ENCODE measurements around the gene IFIT2.

IFIT2 gene

GRCh38 chr10:89279421-89279869 lies 22.4 kb upstream of the IFIT2 start:
- Histone ChIP-seq H4K20me1 (ENCODE audit: insufficient read depth) (no peaks in the 10 kb centered on the region), H3K4me3 (IDR thresholded peaks at IDR 0.05; ENCODE audit: insufficient read depth, low read depth, low read length) (no peak overlapping the region), H3K9ac (no peak overlapping the region), H3K27ac (no peak overlapping the region), H3K27me3 (ENCODE audit: insufficient read depth, low read depth) (no peaks in the 10 kb centered on the region), H2AFZ (ENCODE audit: low read depth) (no peak overlapping the region), H3K36me3 (ENCODE audit: insufficient read depth) (no peaks in the 10 kb centered on the region), H3K4me1 (ENCODE audit: low read depth, poor library complexity, severe bottlenecking) (no peaks in the 10 kb centered on the region), H3K4me2 (no peak overlapping the region), H3K79me2 (ENCODE audit: insufficient read depth, low read depth) (no peaks in the 10 kb centered on the region)
- no peak for TF ChIP-seq CTCF (conservative IDR thresholded peaks at IDR 0.05; ENCODE audit: low read depth, low read length)

- Histone ChIP-seq H3K27me3 (ENCODE audit: insufficient read depth, low read depth) (no peaks in the 10 kb centered on the region), H3K4me2 (no peak overlapping the region), H3K4me3 (IDR thresholded peaks at IDR 0.05; ENCODE audit: insufficient read depth, low read depth, low read length) (no peak overlapping the region), H3K9ac (no peak overlapping the region), H2AFZ (ENCODE audit: low read depth) (no peak overlapping the region), H3K27ac (no peak overlapping the region), H3K79me2 (ENCODE audit: insufficient read depth, low read depth) (no peaks in the 10 kb centered on the region), H3K36me3 (ENCODE audit: insufficient read depth) (no peaks in the 10 kb centered on the region), H3K4me1 (ENCODE audit: low read depth, poor library complexity, severe bottlenecking) (no peaks in the 10 kb centered on the region), H4K20me1 (ENCODE audit: insufficient read depth) (no peaks in the 10 kb centered on the region)
- TF ChIP-seq CTCF (conservative IDR thresholded peaks at IDR 0.05; ENCODE audit: low read depth, low read length), result no peak
Measured at GRCh38 chr10:89280508-89280907, 21.3 kb upstream of the IFIT2 start.

GRCh38 chr10:89281606-89282395 lies 20.0 kb upstream of the IFIT2 start:
- Histone ChIP-seq H2AFZ (ENCODE audit: low read depth) (no peak overlapping the region), H3K27ac (no peak overlapping the region)

GRCh38 chr10:89283025-89283935 lies 18.6 kb upstream of the IFIT2 start:
- H4K20me1 ChIP-seq (ENCODE audit: insufficient read depth), result no peaks in the 10 kb centered on the region
- no peak overlapping the region for H3K4me2 ChIP-seq
- no peaks in the 10 kb centered on the region for H3K79me2 ChIP-seq (ENCODE audit: insufficient read depth, low read depth)
- H3K27ac ChIP-seq, result no peak overlapping the region
- H3K27me3 ChIP-seq (ENCODE audit: insufficient read depth, low read depth), result no peaks in the 10 kb centered on the region
- H3K9ac ChIP-seq, result no peak overlapping the region
- H3K36me3 ChIP-seq (ENCODE audit: insufficient read depth), result no peaks in the 10 kb centered on the region
- H3K4me1 ChIP-seq (ENCODE audit: low read depth, poor library complexity, severe bottlenecking), result no peaks in the 10 kb centered on the region
- no peak overlapping the region for H3K4me3 ChIP-seq (IDR thresholded peaks at IDR 0.05; ENCODE audit: insufficient read depth, low read depth, low read length)
- TF ChIP-seq CTCF (conservative IDR thresholded peaks at IDR 0.05; ENCODE audit: low read depth, low read length), result no peak
- no peak overlapping the region for H2AFZ ChIP-seq (ENCODE audit: low read depth)

More at GRCh38 chr10:89281606-89282395, 20.0 kb upstream of the IFIT2 start:
- TF ChIP-seq CTCF (conservative IDR thresholded peaks at IDR 0.05; ENCODE audit: low read depth, low read length), result no peak
- no peaks in the 10 kb centered on the region for H3K79me2 ChIP-seq (ENCODE audit: insufficient read depth, low read depth)
- no peaks in the 10 kb centered on the region for H4K20me1 ChIP-seq (ENCODE audit: insufficient read depth)
- H3K4me1 ChIP-seq (ENCODE audit: low read depth, poor library complexity, severe bottlenecking), result no peaks in the 10 kb centered on the region
- no peak overlapping the region for H3K4me3 ChIP-seq (IDR thresholded peaks at IDR 0.05; ENCODE audit: insufficient read depth, low read depth, low read length)
- H3K27me3 ChIP-seq (ENCODE audit: insufficient read depth, low read depth), result no peaks in the 10 kb centered on the region
- no peak overlapping the region for H3K4me2 ChIP-seq
- H3K9ac ChIP-seq, result no peak overlapping the region
- no peaks in the 10 kb centered on the region for H3K36me3 ChIP-seq (ENCODE audit: insufficient read depth)
